ENCODE results near the gene TRIM31.

The TRIM31 gene, protein sequence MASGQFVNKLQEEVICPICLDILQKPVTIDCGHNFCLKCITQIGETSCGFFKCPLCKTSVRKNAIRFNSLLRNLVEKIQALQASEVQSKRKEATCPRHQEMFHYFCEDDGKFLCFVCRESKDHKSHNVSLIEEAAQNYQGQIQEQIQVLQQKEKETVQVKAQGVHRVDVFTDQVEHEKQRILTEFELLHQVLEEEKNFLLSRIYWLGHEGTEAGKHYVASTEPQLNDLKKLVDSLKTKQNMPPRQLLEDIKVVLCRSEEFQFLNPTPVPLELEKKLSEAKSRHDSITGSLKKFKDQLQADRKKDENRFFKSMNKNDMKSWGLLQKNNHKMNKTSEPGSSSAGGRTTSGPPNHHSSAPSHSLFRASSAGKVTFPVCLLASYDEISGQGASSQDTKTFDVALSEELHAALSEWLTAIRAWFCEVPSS

DNA sequence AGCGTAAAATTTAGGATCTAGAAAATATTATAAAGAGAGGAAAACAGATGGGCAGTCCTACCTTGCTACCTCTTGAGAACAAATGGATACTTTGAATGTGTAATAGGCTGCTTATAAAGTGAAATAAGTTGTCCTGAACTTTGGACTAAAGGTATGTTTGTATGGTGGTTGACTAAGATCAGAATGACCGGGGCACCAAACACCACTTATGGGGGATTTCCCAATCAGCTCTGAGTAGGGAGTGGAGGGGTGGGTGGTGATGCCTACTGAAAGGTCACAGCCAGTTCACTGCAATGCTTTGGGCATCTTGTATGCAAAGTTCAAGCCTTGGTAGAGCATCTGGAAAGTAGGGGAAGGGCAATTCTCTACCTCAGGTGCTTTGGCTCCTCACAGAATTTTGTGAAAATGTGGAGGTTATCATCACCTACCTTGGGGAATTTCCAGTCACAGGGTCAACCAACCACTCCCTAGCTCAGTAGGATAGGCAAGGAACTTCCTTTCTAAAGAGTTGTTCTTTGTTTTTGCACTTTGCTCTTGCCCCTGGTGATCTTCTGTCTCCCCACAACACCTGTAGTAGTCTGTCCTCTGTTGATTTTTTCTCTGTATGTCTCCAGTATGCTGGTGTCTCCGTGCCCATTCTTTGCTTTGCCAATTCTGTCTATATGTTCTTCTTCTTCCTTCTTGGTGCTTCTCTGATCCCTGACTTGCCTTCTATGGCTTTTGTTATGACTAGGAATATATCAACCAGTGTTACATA lies at the start of gene TRIM31:
TSS of gene TRIM31 (minus strand) at position 88 of the 757 bp plus-strand sequence. CDS start 285 bp downstream, outside the sequence.
- no peak for DNase-seq

DNA sequence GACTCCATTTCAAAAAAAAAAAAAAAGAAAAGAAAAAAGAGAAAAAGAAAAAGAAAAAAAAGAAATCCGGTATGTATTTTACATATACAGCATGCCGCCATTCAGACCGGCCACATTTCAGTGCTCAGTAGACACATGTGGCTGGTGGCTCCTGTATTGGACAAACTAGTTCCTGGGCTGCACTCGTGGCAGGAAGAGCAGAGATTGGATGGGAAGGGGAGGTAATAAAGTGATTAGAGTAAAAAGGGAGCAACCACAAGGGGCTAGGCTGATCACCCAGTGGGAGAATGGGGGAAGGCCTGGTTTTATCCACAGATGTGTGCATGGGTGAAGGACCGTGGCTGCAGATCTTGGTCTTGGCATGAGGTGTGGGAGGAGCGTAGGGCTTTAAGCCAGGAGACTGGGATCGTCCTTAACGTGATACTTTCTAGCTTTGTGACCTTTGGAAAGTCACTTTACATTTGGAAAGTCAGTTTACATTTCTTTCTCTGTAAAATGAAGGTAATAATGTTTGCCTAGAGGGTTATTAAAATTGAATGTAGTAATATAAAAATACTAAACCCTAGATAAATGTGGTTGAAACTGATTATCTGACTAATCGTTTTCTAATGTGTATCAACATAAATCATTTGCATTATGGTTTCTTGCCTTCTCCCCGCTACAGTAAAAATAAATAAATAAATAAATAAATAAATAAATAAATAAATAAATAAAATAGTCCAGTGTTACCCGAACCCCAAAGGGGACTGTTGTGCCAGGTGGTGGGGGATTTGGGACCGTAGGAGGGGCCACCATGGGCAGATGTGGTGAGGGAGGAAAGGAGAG lies 49.6 kb upstream of the TRIM31 start:
- no peak for DNase-seq

DNA sequence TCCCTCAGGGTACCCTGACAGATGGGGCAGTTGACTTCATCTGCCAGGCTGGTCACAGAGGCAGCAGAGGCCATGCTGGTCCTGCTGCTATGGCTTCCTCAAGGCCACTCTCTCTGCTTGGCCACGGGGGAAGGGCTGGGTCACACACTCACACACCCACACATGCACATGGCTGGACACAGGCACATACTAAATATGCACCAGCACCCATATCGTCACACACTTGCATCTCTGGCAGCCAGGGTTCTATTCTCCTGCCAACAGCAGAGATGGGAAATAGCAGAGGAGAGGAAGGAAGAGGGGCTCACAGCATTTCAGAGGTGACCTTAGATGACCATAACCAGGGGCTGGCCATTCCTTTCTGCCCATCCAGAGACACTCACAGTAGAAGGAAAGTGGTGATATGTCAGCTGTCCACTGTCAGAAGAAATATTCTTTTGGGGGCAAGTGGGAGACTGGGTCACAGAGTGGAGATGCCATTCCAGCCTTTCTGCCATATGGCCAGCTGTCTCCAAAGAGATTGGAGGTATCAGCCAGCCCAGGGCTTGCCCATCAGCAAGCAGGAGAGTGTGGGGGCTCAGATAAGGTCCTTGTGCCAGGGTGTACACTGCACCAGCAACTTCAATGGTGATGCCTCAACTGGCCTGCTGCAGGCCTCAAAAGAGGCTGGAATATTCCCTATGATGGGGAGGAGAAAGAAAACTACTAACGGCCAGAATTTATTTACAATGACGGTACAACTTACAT lies 48.1 kb upstream of the TRIM31 start, which contains the start of gene TRIM10:
TSS of gene TRIM10 (minus strand) at position 427 of the 747 bp plus-strand sequence. CDS start at position 74, 353 bp downstream.
- no peak for DNase-seq

DNA sequence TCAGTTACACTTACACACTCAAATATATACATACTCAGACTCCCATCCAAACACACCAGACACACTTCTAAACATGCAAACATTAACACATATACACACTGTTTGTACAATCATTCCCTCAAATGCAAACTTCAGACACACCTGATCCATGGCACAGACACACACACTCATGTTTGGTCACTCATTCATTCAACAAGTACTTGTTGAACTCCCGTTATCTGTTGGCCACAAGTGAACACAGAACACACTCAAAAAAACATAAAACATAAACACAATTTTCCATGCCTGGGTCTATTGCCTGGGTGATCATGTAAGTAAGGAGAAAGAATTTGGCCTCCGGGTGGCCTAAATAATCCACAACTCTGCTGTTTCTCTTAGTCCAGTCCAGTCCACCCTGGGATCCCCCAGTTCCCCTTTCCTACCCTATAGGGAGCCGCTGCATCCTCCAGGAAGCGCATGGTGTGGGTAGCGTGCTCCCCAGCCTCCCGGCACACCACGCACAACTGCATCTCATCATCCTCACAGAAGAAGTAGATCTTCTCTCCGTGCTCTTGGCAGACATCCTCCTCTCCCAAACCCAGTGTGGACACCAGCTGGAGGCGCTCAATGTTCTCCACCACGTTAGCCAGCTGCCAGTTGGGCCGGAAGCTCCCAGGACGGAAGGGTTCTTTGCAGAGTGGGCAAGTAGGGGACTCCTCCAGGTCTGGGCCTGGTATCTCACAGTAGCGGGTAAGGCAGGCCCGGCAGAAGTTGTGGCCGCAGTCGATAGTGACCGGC lies 47.3 kb upstream of the TRIM31 start:
- DNase-seq: no peak

DNA sequence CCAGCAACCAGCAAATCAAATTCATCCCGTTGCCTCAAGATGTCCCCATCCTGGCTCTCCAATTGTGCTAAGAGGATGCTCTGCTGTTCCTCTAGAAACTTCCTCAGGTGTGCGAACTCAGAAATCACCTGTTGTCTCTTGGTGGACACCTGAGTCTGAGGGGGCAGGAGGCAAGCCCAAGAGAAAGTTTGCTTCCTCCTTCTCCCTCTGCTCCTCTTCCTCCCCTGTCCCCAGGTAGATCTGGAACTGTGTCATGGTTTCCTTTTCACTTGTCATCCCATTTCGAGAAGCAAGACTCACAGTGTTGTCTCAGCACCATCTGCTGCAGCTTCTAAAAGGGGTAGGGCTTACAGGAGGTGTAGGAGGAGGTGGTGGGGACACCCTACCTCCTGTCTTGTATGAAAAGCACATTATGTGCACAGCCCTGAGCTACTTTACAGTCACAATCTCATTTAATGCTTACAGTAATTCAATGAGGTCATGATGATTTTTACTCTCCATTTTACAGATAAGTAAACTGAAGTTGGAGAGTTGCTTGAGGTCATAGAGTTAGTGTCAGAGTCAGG lies 45.7 kb upstream of the TRIM31 start:
- DNase-seq: no peak

DNA sequence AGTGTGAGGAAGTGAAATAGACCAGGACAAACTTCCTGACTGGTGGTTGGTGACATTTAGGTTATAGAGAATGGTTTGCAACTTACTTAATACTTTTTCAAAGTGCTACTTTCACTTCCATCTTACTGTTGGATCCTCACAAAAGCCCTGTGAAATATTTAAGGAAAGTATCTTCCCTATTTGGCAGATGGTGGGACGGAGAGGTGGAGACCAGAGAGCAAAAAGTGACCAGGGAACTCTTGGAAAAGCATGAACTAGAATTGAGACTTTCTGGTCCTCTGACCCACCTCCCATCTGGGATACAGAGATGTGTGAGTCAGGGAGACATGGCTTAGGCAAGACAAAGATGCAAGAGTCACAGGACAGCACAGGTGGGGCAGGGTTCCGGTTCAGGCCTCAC lies 45.1 kb upstream of the TRIM31 start:
- no peak for DNase-seq

DNA sequence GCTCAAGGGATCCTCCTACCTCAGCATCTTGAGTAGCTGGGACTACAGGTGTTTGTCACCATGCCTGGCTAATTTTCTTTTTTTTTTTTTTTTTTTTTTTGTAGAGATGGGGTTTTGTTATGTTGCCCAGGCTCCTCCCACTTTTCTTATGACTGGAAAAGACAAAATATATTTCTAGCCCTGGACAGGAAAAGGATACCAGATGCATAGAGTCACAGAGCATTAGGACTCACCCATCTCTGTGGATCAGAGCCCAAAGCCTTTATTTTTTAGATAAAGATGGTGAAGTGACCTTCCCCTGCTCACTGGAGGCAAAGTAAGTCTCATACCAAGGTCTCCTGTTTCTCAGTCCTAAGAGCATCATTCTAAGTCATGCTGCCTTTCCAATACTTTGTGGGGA lies 44.7 kb upstream of the TRIM31 start:
- DNase-seq: no peak

DNA sequence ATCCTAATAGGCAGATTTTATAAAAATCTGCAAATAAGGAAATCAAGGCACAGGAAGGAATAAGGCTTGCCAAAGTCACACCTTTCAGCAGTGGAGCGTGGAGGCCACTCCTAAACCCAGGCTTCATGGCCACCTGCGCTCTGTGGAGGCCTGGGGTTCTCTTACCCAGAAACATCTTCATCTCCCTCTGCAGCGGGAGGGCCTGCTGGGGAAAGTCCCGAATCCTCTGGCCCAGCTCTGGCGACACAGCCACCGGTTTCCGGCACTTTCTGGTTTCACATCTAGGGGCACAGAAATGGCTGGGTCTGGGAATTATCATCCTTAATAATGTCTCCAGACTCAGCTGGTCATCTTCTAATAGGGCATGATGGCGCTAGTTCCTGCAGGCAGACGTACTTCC lies 43.9 kb upstream of the TRIM31 start:
- no peak for DNase-seq

DNA sequence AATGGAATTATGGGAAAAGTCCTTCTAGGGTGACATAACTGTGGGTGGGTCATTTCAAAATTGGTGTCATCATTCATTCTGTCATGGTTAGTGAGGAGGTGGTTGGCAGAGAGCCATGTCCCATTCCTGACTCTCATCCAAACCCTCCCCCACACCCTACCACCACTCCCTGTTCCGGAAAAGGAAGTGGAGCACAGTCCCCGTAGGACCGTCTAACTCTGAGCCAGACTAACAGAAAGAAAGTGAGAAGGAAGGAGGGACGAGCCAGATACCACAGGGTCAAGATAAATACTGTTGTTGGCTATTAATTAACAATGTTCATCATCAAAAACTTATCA lies 43.3 kb upstream of the TRIM31 start:
- no peak for DNase-seq

DNA sequence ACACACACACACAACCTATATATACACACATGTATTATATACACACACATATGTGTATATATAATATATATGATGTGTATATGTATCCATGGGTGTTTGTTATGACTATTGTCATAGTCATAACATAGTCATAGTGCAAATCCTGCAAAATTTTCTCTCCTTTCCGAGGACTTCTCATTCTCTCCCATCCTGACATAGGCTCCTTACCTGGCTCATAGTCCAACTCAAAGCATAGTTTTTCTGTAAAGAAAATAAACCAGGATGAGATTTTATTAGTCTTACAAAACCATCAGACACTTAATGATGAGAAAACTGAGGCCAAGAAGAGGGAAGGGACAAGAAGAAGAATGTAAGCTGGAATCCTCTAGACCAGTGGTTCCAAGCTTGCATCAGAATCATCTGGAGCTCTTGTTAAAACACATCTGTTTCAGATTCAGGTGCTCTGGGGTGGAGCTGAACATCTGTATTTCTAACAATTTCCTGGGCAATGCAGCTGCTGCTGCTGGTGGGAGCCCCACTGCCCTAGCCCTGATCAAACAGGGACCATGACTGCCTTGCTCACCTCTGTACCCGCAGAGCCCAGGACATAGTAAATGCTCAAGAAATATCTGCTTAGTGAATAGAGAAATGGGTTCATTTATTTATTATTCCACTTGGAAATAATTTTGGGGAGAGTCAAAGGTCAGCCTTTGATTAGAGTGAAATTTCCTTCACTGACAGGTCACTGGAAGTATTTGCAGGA lies 42.8 kb upstream of the TRIM31 start:
- DNase-seq: no peak

DNA sequence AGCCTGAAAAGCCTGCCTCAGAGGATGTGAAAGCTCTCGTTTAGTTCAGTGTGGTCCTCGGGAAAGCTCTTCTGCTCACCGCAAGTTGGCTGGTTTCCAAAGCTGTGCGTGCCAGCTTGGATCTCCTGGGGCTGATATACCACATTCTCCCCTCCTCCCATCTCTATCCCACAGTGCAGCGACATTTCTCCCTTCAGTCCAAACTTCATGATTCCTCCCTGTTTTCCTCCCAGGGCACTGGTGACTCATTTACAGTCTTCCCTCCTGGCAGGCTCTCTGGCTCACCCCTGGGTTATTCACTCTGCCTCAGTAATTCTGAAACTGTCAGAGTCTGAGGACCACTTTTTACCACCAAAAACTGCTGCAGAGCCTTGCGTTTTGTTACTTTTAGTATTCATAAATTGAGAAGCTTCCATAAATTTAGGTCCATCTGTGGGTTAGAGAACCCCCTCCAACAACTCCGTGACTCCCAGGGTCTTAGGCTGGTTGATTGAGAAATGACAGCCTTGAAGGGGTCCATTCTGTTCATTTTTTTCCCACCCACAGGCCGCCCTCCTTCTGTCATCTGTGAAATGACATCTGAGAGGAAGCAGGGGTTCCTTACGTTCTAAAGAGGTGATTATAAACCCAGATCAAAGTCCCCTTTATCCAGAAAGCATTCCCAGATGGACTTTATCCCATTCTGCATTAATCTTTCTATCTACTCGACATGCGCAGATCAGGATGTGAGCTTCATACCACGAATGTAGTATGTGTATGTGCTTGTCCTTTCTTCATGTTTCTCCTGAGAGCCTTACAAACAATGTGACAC lies 42.0 kb upstream of the TRIM31 start:
- DNase-seq: no peak

DNA sequence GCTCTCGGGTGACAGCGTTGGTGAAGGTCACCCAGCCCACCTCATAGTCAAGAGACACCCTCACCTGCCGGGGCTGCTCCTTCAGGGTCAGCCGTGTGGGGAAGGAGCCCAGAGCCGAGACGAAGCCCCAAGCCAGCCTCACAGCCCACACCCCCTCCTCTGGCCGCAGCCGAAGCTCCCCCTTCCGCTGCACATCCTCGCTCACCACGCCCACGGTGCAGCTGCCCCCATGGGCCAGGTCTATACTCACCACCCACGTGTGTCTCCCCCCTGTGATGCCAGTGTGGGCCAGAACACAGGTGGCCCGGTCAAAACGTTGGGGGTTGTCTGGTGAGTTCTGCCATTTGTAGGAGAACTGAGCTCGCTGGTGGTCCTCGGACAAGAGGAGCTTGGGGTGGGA lies 41.2 kb upstream of the TRIM31 start:
- no peak for DNase-seq

DNA sequence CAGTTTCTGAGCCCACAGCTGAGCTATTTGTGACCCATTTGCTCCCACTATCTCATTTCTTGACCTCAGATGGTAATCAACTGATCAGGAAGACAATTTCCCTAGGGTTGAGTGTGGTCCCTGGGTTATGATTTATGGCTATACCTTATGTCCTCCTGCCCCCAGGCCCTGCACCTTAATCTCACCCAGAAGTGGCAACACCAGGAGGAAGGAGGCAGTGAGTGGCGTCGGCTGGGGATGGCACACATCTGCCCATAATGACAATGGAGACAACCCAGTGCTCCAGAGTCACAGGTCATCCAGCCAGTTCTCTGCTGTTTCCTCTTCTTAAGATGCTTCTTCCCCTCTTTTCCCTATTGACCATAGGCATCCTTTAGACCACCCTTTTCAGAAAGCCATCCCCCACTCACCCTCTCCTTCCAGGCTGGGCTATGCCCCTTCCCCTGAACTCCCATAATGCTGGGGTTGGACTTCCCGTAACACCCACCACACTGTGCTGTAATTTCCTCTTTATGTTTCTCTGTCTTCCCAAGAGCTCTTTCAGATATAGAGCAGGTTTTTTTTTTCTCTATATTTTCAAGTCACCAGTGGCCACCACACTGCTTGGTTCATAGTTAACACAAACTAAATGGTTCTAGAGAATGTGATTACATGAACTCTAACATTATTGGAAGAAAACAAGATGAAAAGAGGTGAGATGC lies 40.2 kb upstream of the TRIM31 start:
- DNase-seq: no peak

DNA sequence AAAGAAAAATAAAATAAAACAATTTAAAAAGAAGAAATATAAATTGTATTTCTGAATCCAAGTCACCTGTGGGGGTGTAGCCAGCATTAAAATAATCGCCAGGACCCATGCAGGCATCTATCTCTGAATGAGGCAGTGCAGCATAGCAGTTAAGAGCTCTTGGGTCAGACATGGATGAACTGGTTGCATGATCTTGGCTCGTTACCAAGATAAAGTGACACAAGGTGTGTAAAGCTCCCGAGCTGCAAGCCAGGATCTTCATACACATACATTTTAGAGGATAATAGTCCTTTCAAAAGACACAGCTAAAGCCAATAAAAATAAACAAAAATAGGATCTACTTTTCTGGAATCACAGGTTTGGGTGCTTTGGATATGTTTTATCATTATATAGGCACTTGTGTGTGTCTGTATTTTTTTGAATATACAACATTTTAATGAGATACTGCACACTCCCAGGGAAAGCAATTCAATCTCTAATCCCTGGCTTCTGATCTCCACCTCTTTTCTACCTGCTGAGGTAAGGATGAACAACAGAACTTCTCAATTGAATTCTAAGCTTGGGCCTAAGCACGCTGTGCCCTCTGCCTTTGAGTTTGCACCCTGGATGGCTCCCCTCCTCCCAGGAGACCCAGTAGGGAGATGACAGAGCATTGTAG lies 39.3 kb upstream of the TRIM31 start:
- no peak for DNase-seq

DNA sequence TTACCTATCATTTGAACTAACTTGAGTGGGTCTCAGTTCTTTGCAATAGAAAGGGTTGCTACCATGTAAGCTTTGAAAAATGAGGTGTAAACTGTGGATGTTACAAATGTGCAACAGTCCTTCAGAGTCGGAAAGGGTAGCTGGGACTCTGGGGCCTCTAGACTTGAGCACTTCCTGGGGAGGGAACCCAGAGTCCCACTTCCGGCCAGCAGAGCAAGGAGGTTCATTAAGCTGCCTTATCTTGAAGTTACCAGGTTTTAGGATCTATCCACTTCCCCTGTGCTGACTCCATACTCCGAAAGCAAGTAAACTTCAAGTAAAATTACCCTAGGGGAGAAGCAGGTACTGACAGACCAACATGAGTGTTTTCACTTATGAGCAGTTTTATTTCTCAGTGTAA lies 38.7 kb upstream of the TRIM31 start:
- no peak for DNase-seq

DNA sequence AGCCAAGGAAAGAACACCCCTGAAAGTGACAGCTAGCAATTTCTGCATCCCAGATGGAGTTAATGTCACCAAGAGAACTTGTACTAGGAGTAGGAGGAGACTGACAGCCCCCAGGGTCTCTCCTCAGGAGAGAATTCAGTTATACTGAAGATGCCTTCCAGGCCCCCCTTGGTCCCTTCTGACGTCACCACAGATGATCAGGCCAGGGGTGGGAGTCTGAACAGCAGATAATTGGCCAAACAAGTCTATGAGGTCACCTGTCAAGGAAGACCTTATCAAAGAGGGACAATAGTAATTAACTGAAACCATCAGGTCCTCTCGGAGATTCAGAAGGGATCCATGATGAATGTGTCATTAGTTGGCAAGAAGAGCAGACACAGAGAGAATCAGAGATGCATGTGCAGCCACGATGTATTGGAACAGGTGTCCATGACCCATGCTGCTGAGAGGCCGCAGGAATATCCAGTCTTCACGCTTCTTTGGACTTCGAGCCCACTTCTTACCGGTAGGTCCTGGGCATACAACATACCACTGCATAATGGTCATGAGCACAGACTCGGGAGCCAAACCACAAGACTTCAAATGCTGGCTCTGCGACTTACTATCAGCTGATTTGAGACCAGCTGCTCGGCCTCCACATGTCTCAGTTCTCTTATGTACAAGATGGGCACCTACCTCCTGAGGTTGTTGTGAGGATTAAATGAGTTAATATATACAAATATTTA lies 37.9 kb upstream of the TRIM31 start:
- no peak for DNase-seq

DNA sequence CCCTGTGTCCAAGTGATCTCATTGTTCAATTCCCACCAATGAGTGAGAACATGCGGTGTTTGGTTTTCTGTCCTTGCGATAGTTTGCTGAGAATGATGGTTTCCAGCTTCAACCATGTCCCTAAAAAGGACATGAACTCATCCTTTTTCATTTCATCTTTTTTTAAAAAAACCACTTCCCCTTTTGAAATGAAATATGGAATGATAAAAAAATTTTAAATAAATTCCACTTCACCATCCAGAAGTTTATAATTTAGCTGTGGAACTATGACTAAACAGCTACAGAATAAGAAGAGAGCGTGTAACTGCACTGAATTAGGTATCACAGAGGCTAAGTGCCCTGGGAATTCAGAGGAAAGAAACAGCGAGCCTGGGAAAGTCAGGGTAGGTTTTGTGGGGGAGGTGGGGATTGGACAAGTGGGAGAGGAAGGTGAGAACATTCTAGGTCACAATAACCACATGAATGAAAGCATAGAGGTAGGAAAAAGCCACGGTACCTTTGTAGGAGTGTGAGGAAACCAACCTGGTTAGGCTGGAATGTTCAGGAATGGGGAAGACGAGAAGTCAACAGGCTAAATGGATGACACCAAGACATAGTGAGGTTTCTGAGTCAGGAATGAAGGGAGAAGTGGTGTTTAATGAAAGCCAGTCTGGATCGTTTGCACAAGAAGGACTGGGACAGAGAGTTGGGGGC lies 37.1 kb upstream of the TRIM31 start:
- no peak for DNase-seq
